GM12872 (cell line): ENCODE results near the gene GPR158.

Experiments used
- TF ChIP-seq, protein P1 (sequence below): IDR thresholded peaks from 3 replicates; pipeline ENCODE4 v1.5.1; 2011; ENCODE audit warnings: low read depth, mild to moderate bottlenecking, low read length, moderate library complexity; ENCODE audit not compliant: insufficient read depth

The GPR158 gene

DNA sequence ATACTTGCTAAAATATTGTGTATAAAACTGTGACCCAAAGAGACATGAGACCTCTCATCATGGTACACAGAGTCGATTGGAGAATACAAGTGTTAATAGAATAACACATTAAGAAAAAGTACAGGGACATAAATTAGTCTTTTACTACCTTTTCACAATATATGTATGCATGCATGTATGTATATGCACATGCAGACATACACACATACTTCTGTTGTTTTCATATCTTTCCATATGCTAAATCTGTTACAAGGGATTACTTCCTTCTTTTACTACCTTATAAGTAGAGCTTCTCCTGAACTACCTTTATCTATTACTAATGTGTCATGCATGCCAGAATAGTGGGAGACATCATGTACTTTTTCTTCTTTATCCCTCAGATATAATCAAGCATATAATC is 131.6 kb downstream of the GPR158 start:
- TF ChIP-seq, protein P1, sequence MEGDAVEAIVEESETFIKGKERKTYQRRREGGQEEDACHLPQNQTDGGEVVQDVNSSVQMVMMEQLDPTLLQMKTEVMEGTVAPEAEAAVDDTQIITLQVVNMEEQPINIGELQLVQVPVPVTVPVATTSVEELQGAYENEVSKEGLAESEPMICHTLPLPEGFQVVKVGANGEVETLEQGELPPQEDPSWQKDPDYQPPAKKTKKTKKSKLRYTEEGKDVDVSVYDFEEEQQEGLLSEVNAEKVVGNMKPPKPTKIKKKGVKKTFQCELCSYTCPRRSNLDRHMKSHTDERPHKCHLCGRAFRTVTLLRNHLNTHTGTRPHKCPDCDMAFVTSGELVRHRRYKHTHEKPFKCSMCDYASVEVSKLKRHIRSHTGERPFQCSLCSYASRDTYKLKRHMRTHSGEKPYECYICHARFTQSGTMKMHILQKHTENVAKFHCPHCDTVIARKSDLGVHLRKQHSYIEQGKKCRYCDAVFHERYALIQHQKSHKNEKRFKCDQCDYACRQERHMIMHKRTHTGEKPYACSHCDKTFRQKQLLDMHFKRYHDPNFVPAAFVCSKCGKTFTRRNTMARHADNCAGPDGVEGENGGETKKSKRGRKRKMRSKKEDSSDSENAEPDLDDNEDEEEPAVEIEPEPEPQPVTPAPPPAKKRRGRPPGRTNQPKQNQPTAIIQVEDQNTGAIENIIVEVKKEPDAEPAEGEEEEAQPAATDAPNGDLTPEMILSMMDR = no peak

DNA sequence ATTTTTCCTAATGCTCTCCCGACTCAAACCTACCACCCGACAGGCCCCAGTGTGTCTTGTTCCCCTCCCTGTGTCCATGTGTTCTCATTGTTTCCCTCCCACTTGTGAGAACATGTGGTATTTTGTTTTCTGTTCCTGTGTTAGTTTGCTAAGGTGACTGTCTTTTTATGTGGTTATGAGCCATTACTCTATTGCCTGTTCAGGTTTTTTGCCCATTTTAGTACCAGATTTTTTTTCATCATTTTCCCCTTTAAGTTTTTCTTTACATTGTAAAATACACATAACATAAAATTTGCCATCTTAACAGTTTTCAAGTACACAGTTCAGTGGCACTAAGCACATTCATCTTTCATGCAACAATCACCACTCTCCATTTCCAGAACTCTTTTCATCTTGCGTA is 133.5 kb downstream of the GPR158 start:
- TF ChIP-seq, protein P1 = no peak

DNA sequence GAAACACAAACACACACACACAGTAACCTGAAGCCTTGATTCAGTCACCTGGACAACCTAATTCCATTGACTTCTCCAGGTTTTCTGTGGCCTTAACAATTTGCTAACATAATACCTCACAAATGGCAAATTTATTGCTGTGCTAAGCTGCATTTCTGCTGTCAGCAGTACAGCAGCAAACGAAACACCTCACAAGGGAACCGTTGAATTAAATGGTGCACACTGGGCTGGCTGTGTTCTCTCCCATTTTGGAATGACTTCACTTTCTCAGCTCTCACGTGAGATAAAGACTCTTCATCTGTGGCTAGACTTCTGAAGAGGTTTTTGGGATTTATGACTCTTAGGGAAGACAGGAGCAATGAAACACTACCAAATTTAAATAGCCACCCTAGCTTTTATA is 152.5 kb downstream of the GPR158 start:
- TF ChIP-seq, protein P1 = no peak

DNA sequence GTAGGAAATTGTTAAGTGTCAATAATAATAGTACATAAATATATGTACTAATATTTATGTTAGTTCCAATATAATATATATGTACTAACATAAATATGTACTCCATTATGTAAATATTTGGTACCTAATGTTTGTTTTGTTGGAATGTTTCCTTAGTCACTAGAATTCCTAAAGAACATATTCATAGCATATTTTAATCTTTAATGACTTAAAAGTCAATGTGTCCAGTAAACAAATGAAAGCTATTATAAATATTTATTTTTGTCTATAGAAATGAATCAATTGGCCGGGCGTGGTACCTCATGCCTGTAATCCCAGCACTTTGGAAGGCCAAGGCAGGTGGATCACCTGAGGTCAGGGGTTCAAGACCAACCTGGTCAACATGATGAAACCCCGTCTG is 153.6 kb downstream of the GPR158 start:
- TF ChIP-seq, protein P1 = no peak

DNA sequence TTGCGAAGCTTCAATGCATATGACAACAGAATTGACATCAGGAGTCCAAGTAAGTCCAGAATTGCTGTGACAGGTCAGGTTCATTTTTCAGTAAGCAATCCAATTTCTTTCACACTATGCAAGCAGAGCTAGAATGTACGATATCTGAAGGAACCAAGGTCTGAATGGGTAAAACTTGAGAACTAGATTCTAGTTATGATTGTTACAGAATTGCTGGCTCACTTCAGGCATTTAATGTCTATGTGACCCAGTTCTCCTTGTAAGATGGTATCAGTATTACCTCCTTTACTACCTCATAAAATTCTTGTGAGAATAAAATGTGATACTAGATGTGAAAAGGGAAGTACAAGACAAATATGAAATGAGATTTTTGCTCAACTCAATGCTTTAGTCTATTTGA is 159.6 kb downstream of the GPR158 start:
- TF ChIP-seq, protein P1 = no peak

GRCh38 chr10:25336330-25336729 is 161.5 kb downstream of the GPR158 start:
- TF ChIP-seq, protein P1 = no peak

DNA sequence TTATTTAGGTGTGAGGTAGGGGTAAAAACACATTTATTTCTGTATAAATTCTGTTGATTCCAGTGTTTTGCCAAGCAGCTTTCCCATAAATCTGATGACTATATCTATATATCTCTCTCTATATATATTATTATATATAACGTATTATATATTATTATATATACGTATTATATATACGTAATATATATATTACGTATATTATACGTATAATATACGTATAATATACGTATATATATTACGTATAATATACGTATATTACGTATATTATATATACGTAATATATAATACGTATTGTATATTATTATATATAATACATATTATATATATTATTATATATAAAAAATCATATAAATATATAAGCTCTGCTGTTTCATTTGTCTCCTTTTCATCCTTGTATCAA is 163.5 kb downstream of the GPR158 start:
- TF ChIP-seq, protein P1 = no peak

- TF ChIP-seq, protein P1 = no peak
Observed at GRCh38 chr10:25339966-25340365, 165.2 kb downstream of the GPR158 start.
